Stimulated activated CD8-positive, alpha-beta memory T cell treated with anti-CD3 and anti-CD28 coated beads, Interleukin-7, amount 100 ng/mL, for 24 hours (primary cell): Measurements from ENCODE around the gene HDHD3.
A peak's percentile ranks its signal among the peaks of the same experiment; 100 is the strongest.

Experiments
- DNase-seq: peaks from one replicate; pipeline ENCODE4 v3.0.0-alpha.2; 2020; ENCODE audit warnings: low read depth

The HDHD3 gene

DNA sequence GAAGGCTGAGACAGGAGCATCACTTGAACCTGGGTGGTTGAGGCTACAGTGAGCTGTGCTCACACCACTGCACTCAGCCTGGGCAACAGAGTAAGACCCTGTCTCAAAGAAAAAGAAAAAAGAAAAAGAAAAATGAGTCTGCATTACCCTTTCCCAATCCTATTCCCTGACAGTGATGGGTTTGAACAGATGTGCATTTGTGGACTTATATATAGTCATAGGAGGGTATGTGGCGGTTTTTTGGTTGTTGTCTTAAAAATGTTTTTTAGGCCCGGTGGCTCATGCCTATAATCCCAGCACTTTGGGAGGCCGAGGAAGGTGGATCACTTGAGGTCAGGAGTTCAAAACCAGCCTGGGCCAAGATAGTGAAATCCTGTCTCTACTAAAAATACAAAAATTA is 13.4 kb downstream of the HDHD3 start:
- no peak for DNase-seq

DNA sequence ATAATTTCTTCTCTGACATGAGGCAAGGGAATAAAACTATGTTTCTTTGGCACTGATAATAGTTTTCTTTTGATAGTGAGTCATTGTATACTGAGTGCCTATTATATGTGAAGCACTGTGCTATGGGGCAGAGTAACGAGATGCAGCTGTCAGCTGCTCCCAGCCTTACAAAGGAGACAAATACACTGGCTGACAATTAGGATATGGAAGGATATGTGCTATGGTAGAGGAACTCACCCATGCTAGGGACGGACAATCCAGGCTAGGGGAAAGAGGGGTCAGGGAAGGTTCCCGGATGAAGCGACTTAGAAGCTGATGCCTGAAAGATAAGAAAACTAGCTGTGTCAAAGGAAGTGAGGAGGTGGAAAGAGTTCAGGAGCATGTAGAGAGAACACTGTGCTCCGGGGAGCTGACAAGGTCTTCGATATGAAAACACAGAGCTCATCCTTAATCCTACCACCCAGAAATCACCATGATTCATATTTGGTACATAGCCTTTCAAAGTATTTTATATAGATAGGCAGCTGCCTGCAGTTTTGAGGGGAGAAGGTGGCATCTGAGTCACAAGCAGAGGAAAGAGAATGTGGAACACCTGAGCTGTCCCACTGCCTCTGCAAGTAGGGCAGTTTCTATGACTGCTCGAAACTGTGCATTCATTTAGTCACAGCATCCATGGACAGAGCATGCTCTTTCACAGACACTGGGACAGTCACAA is 15.3 kb downstream of the HDHD3 start:
- DNase-seq = no peak

DNA sequence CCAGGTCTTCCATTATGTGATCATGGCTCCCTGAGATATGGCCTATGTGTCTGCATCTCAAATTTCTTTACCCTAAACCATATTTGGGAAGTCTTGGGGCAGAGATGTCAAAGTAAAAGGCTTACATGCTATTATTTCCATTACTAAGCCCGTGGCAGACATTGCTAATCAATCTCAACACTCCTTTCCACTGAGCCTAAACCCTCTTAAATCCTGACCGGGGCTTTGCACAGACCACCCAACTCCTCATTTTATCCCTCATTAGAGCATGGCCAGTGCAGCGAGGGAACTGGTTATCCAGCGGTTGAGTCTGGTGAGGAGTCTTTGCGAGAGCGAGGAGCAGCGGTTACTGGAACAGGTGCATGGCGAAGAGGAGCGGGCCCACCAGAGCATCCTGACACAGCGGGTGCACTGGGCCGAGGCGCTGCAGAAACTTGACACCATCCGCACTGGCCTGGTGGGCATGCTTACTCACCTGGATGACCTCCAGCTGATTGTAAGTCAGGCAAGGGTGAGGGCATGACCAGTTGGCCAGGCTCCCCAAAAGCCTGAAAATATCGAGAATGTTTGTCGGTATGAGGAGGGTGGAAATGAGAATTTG is 16.4 kb downstream of the HDHD3 start:
- no peak for DNase-seq

DNA sequence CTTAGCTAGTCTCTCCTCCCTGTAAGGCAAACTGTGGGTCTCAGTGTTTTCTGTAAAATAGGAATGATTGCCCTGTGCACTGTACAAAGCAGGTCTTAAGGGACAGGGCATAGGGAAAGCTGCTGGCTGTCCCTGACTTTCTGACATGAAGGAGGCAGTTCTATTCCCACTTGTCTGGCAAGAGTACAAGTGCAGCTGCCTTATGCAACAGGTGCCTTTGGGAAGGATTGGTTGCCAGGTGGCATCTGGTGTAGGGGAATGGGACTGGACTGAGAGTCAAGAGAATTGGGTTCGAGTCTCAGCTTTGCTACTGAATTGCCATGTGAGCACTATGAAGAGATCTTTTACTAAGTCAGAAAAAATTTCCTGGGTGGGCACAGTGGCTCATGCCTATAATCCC is 17.4 kb downstream of the HDHD3 start:
- DNase-seq = no peak

DNA sequence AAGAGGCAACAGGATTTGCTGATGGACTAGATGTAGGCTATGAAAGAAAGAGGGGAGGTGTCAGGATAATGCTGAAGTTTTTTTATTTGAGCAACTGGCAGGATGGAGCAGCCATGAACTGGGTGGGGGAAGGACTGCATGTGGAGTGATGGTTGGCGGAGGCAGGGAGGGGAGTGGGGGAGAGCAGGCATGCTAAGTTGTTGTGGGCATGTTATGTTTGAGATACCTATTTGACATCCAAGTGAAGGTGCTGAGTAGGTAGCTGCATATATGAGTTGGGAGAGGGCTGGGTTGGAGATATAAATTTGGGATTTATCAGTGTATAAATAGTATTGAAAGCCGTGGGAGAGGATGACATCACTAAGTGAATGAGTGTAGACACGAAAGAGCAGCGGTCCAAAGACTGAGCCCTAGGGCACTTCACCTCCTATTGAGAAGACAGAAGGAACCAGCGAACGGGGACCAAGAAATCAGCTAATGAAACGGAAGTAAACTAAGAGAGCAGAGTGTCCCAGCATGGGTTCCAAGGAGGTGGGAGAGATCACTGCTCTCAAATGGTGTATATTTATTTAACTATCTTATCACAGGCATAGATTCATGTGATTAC is 20.0 kb downstream of the HDHD3 start:
- no peak for DNase-seq

DNA sequence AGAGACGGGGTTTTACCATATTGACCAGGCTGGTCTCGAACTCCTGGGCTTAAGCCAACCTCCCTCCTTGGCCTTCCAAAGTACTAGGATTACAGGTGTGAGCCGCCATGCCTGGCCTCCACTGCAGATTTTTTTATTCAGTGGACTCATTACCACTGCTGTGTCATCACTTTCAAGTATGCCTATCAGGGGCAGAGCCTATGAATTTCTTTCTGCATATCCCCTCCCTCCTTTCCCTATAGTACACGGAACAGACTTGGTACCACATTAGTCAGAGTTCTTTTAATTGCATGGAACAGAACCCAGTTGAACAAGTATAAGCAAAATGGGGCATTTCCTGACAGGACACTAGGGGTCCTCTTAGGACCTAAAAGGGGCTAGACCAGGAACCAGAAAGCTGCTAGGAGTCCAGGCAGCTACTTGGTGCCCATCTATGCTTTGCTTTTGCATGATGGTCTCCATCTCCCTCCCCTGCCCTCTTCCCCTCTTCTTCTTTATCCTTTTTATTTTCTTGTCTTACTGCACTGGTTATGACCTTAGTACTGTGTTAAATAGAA is 21.7 kb downstream of the HDHD3 start:
- no peak for DNase-seq

DNA sequence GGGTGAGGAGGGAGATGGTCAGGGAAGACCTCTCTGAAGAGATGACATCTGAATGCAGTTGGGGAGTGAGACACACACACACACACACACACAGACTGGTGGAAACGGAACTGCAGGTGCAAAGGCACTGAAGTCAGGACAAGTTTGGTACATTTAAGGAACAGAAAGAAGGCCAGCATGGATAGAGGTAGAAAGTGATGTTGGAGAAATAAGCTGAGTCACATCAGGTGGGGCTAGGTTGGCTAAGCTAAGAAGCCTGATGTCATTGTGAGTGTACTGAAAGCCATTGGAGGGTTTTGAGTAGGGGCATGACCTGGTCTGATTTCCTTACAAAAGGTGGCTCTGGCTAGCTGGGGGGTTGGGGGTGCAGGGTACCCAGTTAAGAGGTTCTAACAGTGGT is 24.4 kb downstream of the HDHD3 start:
- no peak for DNase-seq

DNA sequence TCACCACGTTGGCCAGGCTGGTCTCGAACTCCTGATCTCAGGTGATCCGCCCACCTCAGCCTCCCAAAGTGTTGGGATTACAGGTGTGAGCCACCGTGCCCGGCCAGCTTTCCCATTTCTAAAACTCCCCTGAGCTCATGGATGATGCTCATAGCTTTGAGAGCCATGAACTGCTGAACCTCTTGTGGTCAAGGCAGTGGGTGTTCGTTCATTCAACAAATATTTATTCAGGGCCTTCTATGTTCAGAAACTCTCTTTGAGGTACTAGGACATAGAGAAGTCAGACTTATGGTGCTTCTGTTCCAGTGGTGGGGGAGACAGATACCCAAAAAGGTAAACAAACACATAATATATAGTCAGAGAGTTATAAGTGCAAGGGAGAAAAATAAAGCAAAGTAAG is 24.8 kb downstream of the HDHD3 start:
- DNase-seq = no peak

DNA sequence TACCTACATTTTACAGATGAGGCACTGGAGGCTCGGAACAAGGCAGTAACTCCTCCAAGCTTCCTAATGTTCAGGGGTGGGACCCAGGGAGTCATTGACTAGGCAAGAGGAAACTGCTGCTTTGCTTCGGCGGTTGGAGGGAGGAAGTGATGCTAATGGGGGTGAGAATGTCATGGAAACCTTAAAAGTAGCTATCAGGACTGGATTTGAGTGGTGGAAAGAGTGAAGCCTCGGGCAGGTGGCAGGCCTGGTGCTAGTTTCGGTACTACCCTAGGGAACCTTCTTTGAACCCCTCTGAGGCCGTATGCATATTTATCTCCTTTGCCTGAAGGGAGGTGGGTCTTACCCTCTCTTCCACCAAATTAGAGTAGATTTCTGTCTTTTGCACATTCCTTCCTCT is 25.8 kb downstream of the HDHD3 start:
- DNase-seq = no peak

DNA sequence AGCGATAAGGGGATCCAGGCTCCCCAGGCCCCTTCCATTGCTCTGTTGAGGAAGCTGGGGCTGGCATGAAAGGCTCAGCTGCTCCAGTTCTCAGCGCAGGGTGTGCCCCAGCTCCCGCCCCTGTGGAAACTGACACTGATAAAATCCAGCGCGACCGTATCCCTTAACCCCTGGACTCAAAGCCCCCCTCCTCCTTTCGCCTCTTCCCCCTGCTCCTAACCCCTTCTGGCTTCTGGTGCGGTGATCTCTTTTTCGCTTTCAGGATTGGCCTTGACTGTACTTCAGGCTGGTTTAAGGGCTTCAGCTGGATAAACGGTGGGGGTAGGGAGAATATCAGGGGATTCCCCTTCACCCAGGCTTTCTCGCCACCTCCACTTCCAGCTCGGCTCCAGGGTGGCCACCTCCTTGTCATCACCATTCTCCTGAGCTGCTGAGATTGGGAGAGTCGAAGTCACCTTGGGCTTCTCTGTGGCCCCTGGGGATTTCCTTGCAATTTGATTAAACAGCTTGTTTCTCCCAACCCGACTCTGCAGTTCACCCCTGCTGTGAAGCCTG is 26.6 kb downstream of the HDHD3 start:
- no peak for DNase-seq

DNA sequence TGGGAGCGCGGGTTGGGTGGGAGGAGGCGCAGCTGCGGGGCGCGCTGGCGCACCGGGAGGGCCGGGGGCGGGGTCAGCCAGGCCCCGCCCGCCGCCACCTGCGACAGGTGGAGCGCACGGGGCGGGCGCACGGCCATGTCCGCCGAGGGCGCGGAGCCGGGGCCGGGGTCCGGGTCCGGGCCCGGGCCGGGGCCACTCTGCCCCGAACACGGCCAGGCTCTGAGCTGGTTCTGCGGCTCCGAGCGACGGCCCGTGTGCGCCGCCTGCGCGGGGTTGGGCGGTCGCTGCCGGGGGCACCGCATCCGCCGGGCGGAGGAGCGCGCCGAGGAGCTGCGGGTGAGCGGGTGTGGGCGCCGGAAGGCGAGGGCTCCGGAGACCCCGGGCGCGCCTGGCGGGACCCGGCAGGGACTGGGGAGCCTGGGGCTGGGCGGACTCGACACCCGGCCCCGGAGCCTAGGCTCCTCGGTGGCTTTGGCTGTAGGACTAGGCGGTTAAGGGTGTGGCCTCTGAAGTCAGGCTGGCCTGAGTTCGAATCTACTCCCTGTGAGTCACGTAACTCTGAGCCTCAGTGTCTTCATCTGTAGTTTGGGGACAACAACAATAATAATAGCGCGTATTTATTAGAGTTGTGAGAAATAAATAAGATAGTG is 27.2 kb downstream of the HDHD3 start, which contains the start of gene BSPRY:
TSS of gene BSPRY (plus strand) at position 97 of the 650 bp plus-strand sequence. CDS start at position 136, 39 bp downstream.
- DNase-seq = no peak

DNA sequence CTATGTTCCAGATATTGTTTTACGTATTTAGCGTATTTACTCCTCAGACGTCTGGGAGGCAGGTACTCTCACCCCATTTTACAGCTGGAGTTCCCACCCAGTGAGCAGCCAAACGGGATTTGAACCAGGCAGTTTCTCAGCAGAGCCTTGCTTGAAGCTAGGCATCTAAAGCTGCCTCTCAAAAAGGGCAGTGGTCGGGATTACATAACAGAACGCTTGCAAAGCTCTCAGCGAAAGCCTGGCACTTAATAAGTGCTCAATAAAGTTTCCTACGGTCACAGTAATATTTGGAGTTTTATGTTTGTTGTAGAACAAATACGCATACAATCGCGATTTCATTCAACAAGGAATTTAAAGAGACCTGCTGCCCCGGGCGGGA is 27.7 kb downstream of the HDHD3 start:
- no peak for DNase-seq

DNA sequence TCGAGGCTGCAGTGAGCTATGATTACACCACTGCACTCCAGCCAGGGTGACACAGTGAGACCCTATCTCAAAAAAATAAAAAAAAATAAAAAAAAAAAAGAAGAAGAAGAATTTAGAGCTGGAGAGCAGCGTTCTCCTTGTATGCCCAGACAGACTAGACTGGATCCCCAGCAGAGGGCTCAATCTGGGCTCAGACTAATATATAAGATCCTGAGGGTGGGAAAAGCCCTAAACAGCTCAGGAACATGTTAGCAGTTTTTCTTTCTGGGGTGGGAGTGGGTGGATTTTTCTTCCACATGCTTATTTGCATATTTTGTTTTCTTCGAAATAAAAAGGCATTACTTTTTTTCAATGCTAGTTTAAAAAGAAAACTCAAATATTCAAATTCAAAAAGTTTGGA is 28.3 kb downstream of the HDHD3 start:
- no peak for DNase-seq

DNA sequence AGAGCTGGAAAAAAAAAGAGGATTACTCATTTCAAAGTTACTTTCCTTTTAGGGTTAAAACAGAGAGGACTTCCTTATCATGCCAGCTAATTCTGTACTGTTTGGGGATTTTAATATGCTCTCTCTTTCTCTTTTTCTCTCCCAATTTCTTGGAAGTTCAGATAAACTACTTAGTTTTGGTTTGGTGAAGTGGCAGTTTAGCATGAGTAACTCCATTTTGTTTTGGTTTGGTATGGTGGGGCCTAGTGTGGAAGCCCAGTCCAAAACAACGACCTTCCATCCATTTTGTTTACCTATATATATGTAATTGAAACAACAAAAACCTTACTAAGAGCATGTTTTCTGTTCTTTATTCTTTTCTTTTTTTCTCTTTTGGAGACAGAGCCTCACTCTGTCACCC is 31.1 kb downstream of the HDHD3 start:
- DNase-seq = no peak

DNA sequence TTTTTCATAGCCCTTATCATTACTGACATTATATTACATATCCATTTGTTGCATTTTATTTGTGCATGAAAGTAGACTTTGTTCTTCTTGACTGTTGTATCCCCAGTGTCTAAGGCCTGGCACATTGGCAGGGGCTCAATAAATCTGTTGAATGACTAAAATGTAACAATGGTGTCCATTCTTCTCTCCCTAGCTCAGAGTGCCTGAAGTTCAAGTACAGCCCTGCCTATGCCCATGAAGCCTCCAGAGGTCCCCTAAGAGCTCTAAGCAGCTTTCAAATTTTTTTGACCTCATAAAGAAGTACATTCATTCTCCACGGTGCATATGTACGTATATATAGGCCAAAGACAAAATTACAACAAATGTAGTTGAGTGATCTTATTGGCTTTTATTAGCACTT is 31.6 kb downstream of the HDHD3 start:
- no peak for DNase-seq

DNA sequence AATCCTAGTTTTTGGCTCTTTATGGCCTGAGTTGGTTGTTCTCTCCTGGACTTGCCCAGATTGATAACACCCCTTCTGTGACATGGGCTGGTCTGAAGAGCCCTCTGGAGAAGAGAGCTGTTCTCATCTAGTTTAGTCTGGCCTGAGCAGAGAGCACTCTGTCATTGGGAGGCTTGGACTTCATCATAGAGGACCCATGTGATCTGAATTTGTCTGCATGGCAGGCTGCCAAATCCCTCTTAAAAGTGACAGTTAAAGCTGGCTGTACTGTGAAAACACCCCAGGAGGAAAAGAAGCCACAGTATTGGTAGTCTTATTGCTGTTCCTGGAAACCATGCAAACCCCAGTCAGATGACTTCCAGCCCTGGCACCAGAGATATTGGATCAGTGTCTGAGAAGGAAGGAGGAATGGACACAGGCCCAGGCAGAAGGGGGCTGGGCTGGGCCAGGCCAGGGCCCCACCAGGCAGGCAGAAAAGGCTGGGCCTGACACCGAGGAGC is 33.0 kb downstream of the HDHD3 start:
- DNase-seq = no peak

DNA sequence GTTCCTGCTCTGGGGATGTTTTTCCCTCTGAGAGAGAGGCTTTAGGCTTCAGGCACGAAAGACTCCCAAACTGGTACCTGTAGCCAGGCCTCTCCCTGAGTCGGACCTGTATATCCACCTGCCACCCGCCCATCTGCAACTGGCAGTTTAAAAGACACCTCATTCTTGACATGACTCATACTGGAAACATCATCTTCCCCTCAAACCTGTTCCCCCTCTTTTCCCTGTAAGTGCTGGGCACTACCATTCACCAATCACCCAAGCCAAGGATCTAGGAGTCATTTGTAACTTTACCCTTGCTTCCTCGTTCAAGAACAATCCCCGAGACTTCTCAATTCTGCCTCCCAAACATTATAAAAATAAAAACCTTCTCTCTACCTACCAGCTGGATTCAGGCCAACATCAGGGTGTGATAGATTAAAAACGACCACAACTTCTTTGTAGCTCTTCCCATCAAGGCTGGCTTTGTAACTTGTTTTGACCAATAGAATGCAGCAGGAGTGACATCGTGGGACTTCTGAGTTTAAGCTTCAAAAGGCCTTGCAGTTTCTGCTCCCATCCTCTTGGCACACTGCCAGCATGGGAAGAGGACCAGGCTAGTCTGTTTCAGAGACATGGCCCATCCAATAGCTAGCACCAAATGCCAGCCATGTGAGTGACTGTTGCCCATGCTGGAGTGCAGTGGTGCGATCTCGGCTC is 34.9 kb downstream of the HDHD3 start:
- no peak for DNase-seq

DNA sequence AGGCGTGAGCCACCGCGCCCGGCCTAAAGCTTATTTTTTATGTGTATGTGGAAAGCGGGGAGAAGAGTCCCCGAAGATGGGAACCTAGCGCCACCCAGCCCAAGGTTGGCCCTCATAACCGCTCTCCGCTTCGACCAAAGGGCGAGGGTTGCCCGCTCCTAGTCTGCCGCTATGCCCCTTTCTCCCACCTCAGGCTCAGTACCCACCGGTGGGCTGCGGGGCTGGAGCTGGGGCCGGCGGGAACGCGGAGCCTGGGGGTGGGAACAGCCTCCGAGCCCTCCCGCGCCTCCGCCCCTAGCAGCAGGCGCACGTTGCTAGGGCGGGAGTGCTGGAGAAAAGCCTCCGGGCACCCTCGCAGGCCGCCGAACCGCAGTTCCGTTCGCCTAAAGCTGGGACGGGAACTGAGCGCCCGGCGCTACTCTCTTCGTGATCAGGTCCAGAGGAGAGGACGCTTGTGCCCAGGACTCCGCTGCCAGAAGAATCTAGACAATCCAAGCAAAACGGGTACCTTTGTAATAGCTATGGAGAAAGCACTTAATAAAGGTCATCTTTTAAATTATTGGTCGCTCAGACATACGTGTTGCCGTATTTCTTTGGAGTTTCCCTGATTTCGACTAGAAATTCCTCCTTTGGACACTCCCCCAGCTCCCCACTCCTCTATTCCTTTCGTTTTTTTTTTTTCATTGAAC is 36.6 kb downstream of the HDHD3 start, which contains the start of gene WDR31:
TSS of gene WDR31 (minus strand) at position 265 of the 689 bp plus-strand sequence. CDS start 8,253 bp downstream, outside the sequence.
- DNase-seq = peak; percentile 65

DNA sequence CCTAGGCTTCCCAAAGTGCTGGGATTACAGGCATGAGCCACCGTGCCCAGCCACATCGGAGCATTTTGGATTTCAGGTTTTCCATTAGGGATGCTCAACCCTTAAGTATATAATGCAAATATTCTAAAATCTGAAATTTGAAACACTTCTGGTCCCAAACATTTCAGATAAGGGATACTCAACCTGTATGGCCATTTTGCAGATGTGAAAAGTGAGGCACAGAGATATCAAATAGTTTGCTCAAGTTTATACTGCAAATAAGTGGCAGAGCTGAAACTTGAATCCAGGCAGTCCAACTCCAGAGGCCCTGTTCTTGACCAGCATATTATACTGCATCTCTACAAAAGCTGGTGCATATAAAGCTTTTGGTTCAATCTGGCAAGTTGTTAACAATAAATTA is 39.1 kb downstream of the HDHD3 start:
- no peak for DNase-seq

DNA sequence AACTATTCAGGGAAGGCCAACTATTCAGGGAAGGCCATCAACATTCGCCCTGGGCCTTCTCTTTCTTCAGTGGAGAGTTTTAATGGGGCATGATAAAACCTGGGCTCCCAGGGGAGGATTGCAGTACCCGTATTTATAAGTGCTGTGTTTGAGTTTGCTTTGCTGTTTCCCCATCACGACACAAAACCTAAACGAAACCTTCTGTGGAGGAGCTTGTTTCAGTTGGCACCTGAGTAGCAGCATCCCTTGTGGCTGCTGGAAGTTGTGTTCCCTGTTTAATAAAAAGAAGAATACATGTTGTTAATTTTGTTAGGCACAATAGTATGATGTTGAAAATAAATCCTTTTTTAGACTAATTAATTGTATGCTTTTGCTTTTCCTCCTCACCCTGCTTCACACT is 45.0 kb downstream of the HDHD3 start:
- DNase-seq = no peak
